Colonic mucosa (tissue), 4 donors: Measurements from ENCODE around the gene EFNA3. TPM values are rescaled to one million over a fixed set of nuclear protein-coding genes. Genes with fewer than 3 reads are reported as not detected.

Source experiments
- DNase-seq: peaks from one replicate; pipeline ENCODE4 v3.0.0-alpha.2; 2020
- H3K27ac ChIP-seq: fragments of 200-600 bp; one replicate; pipeline ENCODE4 v1.8.0; 2021
- H3K27me3 ChIP-seq: fragments of 200-600 bp; one replicate; pipeline ENCODE4 v1.8.0; 2021
- H3K36me3 ChIP-seq: fragments of 200-600 bp; one replicate; pipeline ENCODE4 v1.8.0; 2021
- H3K4me1 ChIP-seq: fragments of 200-600 bp; one replicate; pipeline ENCODE4 v1.8.0; 2021; ENCODE audit warnings: mild to moderate bottlenecking
- H3K4me3 ChIP-seq: fragments of 200-600 bp; one replicate; pipeline ENCODE4 v1.8.0; 2021
- H3K9ac ChIP-seq, 2 donors: one replicate each; pipeline ENCODE4 v1.7.0; 2013; ENCODE audit warnings: control low read depth in 2 of 2, low read depth in 2 of 2, low read length in 2 of 2
- H3K9me3 ChIP-seq: fragments of 200-600 bp; one replicate; pipeline ENCODE4 v1.8.0; 2021
- intact Hi-C: fragments of 100-400 bp; cut with DNase I; formaldehyde crosslinking; loops from one replicate; pipeline ENCODE4 v1.14.1; 2022
- total RNA-seq, 2 donors: library from RNA; stranded (reverse); fragmentation: NEBNext Ultra II Directional in 1 of 2; extraction: Animal tissue kit (Norgen Biotek cat#: 25700) in 1 of 2; gene quantifications; one replicate each; pipeline ENCODE4 v1.2.1, GENCODE V29; 2021
- TF ChIP-seq, protein P1 (sequence below): fragments of 200-600 bp; IDR thresholded peaks from one replicate; pipeline ENCODE4 v1.8.0; 2022; ENCODE audit warnings: antibody characterized with exemption, mild to moderate bottlenecking
- donor health status: healthy.
- donor health status: DM: no; HTN: no; CAD: no.
- donor health status: DM: no; HTN: no; CAD: no.

EFNA3 gene
- total RNA-seq, 2 donors from 2014 or later = 12.7 to 21.4 TPM

GRCh38 chr1:155038602-155039307 lies 39.9 kb upstream of the EFNA3 start:
- Histone ChIP-seq H3K4me3 (no peak overlapping the region), H3K36me3 (no peaks in the 10 kb centered on the region), H3K27me3 (no peaks in the 10 kb centered on the region), H3K27ac (peak overlapping the region; percentile 49), H3K4me1 (peaks cover 3% of the 10 kb centered on the region), H3K9ac (peak overlapping the region in 1 of 2 donors; percentile 73), H3K9me3 (no peaks in the 10 kb centered on the region)
- intact Hi-C loops = no loop called here
- peak; percentile 81 for DNase-seq
- TF ChIP-seq, protein P1, sequence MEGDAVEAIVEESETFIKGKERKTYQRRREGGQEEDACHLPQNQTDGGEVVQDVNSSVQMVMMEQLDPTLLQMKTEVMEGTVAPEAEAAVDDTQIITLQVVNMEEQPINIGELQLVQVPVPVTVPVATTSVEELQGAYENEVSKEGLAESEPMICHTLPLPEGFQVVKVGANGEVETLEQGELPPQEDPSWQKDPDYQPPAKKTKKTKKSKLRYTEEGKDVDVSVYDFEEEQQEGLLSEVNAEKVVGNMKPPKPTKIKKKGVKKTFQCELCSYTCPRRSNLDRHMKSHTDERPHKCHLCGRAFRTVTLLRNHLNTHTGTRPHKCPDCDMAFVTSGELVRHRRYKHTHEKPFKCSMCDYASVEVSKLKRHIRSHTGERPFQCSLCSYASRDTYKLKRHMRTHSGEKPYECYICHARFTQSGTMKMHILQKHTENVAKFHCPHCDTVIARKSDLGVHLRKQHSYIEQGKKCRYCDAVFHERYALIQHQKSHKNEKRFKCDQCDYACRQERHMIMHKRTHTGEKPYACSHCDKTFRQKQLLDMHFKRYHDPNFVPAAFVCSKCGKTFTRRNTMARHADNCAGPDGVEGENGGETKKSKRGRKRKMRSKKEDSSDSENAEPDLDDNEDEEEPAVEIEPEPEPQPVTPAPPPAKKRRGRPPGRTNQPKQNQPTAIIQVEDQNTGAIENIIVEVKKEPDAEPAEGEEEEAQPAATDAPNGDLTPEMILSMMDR = no peak

DNA sequence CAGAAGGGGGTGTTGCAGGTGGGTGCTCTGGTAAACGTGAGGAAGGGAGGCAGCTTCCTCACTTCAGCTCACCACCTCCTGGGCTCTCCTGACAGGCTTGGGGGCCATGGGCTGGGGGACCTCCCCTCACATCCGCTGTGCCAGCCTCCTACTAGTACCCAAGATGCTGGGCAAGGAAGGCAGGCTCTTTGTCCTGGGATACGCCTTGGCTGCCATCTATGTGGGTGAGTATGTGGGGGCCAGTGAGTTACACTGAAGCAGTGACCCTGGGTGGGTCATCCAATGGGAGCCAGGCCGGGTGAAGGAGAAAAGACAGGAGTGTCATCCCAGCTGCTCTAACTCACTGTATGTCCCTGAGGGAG lies 39.3 kb upstream of the EFNA3 start:
- no peaks in the 10 kb centered on the region for H3K36me3 ChIP-seq
- peak overlapping the region in 1 of 2 donors; percentile 73 for H3K9ac ChIP-seq
- intact Hi-C loops = no loop called here
- H3K27me3 ChIP-seq = no peaks in the 10 kb centered on the region
- peak overlapping the region; percentile 38 for H3K27ac ChIP-seq
- DNase-seq = no peak
- H3K9me3 ChIP-seq = no peaks in the 10 kb centered on the region
- H3K4me3 ChIP-seq = no peak overlapping the region
- peaks cover 3% of the 10 kb centered on the region for H3K4me1 ChIP-seq
- TF ChIP-seq, protein P1 = no peak

- Histone ChIP-seq H3K36me3 (no peaks in the 10 kb centered on the region), H3K27ac (no peak overlapping the region), H3K4me1 (peaks cover 10% of the 10 kb centered on the region), H3K9ac (no peak overlapping the region), H3K27me3 (no peaks in the 10 kb centered on the region), H3K9me3 (no peaks in the 10 kb centered on the region), H3K4me3 (no peak overlapping the region)
- DNase-seq = no peak
- intact Hi-C loops = no loop called here
- TF ChIP-seq, protein P1 = no peak
These were observed 38.1 kb upstream of the EFNA3 start for GRCh38 chr1:155040358-155041093.

DNA sequence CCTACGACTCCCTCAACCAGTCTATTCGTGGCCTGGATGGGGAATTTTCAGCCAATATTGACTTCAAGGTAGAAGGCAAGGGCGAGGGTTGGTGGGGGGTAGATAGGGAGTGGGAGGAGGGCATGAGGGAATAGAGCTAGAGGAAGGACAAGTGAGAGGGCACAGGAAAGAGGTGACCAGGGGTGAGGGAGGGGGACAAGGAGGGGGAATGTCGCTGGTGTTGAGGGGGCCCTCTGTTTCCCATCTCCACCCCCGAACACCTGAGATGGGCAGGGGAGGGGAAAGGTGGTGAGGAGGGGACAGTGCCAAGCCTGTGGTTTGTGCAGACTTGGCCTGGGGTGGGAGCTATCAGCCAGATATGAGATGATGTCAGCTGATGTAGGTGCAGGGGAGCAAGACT lies 35.8 kb upstream of the EFNA3 start:
- H3K9ac ChIP-seq = peak overlapping the region; percentile 51 to 67
- H3K27ac ChIP-seq = peak overlapping the region; percentile 76
- DNase-seq = no peak
- no peak overlapping the region for H3K4me3 ChIP-seq
- H3K36me3 ChIP-seq = no peaks in the 10 kb centered on the region
- no peaks in the 10 kb centered on the region for H3K9me3 ChIP-seq
- intact Hi-C loops = no loop called here
- TF ChIP-seq, protein P1 = no peak
- H3K27me3 ChIP-seq = no peaks in the 10 kb centered on the region
- peaks cover 10% of the 10 kb centered on the region for H3K4me1 ChIP-seq

- no peaks in the 10 kb centered on the region for H3K9me3 ChIP-seq
- no peak overlapping the region for H3K4me3 ChIP-seq
- no peaks in the 10 kb centered on the region for H3K27me3 ChIP-seq
- H3K36me3 ChIP-seq = no peaks in the 10 kb centered on the region
- peaks cover 10% of the 10 kb centered on the region for H3K4me1 ChIP-seq
- peak overlapping the region; percentile 76 for H3K27ac ChIP-seq
- H3K9ac ChIP-seq = peak overlapping the region; percentile 51 to 67
- TF ChIP-seq, protein P1 = no peak
- peak; percentile 76 for DNase-seq
- intact Hi-C loops = no loop called here
These were observed 35.3 kb upstream of the EFNA3 start for GRCh38 chr1:155043301-155043702.
